Measurements from ENCODE around the gene FAM200B. TPM values are rescaled to one million over a fixed set of nuclear protein-coding genes. Genes with fewer than 3 reads are reported as not detected.
"Not testable (repeated sequence)": the region's sequence is repeated elsewhere in the genome, so short reads cannot be mapped to it uniquely, and the experiment has no call there.

The FAM200B gene
- polyA plus RNA-seq, 3 donors, result 67.4 to 76.7 (median 71.6) TPM

DNA sequence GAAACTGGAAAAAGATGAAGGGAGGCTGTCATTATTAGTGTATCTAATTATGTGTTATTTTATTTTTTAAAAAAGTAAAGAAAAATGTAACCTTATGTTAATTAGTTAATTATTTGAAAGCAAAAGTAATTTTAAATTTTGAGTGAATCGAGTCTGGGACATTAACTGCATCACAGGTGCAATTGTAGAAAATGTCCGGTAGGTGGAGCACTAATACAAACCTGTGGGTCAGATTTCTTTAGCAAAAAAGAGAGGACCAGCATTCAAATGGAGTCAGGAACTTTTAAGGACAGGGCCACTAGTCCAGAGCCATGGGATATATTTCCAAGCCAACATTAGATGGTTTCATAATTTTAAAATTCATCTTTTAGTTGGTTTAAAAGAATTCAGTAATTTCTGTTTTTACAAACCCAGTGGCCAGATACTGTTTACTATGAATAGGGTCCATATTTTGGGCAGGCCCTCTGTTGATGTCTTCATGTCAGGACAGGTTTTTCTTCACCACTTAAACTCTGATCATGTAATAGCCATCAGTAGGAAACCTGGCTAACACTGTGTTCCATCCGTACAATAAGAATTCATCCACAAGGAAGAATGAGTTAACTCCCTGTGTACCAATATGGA is 48.4 kb downstream of the FAM200B start:
- no peak for DNase-seq (ENCODE audit: low read depth in 3 of 3, low spot score in 2 of 3)

DNA sequence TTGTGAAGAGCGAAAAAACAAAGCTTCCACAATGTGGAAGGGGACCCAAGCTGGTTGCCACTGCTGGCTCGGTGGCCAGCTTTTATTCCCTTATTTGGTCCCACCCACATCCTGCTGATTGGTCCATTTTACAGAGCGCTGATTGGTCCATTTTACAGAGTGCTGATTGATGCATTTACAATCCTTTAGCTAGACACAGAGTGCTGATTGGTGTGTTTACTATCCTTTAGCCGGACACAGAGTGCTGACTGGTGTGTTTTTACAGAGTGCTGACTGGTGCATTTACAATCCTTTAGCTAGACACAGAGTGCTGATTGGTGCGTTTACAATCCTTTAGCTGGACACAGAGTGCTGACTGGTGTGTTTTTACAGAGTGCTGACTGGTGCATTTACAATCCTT is 51.4 kb downstream of the FAM200B start:
- not testable (repeated sequence) for DNase-seq (ENCODE audit: low read depth in 3 of 3, low spot score in 2 of 3)

DNA sequence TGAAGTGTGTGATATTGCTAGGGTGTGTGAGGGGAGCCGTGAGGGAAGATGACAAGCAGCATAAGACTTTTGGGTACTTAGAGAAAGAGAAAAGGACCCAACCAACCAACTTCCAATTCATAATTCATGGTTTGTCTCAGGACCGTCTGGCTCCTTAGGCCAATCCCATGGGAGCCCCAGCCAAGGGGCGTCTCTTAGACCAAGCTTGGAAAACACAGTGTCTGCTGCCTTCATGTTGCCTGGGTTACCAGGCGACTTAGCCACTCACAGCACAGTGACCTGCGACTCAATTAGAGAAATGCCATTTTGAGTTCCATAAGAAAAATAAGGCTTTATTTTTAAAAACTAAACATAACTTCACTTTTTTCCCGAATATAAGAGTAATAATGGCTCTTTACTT is 53.9 kb downstream of the FAM200B start:
- DNase-seq (ENCODE audit: low read depth in 3 of 3, low spot score in 2 of 3), result no peak

DNA sequence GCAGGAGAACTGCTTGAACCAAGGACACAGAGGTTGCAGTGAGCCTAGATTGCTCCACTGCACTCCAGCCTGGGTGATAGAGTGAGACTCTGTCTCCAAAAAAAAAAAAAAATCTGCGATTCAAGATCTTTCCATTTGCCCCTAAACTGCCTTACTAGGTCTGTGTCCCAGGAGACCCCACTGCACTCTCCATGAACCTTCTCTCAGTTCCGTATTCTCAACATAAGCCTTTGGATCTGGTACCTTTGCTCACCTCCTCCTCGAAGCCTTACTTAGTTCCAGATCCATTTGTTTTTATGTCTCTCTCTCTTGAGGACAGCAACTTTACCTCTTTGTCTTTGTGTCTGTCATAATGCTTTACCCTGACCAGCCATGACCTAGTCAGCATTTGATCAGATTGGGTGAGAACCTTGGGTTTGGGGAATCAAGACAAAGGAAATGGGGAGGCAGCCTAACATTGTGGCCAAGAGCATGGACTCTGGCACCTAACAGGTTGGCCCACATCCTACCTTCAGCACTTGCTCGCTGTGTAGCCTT is 55.0 kb downstream of the FAM200B start:
- DNase-seq (ENCODE audit: low read depth in 3 of 3, low spot score in 2 of 3), result no peak

DNA sequence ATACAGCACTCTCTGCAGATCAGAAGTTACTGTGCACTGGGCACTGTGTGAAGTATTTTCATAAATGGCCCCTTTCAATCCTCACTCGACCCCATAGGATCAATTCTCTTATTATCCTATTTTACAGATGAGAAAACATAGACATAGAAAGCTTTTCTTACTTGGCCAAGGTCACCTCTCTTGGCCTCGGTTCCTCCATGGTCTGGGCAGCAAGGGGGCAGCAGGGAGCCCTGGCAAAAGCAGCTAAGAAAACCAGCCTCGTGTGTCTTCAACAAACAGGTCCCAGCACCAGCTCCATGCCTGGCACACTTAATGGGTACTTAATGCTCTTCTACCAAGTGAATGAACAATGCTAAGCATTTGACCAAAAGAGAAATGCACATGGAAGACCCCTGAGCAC is 55.6 kb downstream of the FAM200B start:
- DNase-seq (ENCODE audit: low read depth in 3 of 3, low spot score in 2 of 3), result no peak

DNA sequence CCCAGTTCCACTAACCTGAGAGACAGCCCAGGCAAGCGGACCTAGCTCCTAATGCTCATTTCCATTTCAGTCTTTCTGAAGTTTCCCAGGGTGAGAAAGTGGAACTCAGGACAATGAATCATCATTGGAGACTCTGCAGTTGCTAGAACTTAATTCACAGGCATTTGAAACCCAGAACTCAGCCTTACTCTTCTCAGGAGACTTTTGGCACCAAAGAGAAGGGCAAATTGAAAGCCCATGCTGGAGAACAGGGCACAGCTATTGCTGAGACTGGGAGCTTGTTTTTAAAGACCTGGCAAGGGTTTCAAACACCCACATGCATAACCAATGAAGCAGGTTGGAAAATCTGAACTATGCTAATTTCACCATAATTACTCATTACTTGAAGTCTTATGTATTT is 57.2 kb downstream of the FAM200B start:
- DNase-seq (ENCODE audit: low read depth in 3 of 3, low spot score in 2 of 3), result no peak

Other genes with a start within 250 kb of the FAM200B start
- gene CC2D2A, start 211.9 kb upstream of the FAM200B start, polyA plus RNA-seq (ENCODE audit: insufficient read length in 3 of 3), result 10 to 100 TPM; 54.3 to 58.9 (median 54.9) TPM
- gene FBXL5, start 26.5 kb upstream of the FAM200B start, polyA plus RNA-seq (ENCODE audit: insufficient read length in 3 of 3), result 100 to 1,000 TPM; 136 to 147 (median 140) TPM
- 10 to 100 TPM; 14.4 to 17.0 (median 15.1) TPM for gene BST1, start 21.2 kb downstream of the FAM200B start, polyA plus RNA-seq (ENCODE audit: insufficient read length in 3 of 3)
- gene CD38, start 96.5 kb downstream of the FAM200B start, polyA plus RNA-seq (ENCODE audit: insufficient read length in 3 of 3), result 1 to 10 TPM in 1 of 3 donors, under 1 TPM in 2; 0.78 to 1.1 (median 0.89) TPM

All from right renal cortex interstitium (tissue), 3 donors.